ENCODE data around the gene KCNE1. TPM values are rescaled to one million over a fixed set of nuclear protein-coding genes. Genes with fewer than 3 reads are reported as not detected.
"Not testable (repeated sequence)": the region's sequence is repeated elsewhere in the genome, so short reads cannot be mapped to it uniquely, and the experiment has no call there.

KCNE1 gene
- total RNA-seq, 1 donor from 2014 or later = 3.4 TPM

GRCh38 chr21:34511181-34511580, 829 bp downstream of the KCNE1 start:
- no peak for DNase-seq

- DNase-seq = peak; percentile 15
These were observed 1.6 kb downstream of the KCNE1 start for GRCh38 chr21:34510148-34511142.

GRCh38 chr21:34509151-34509550, 2.9 kb downstream of the KCNE1 start:
- no peak for DNase-seq

- no peak for DNase-seq
These were observed 7.4 kb downstream of the KCNE1 start for GRCh38 chr21:34504595-34504994.

- DNase-seq = no peak
These were observed 9.4 kb downstream of the KCNE1 start for GRCh38 chr21:34502480-34503106.

- no peak for DNase-seq
These were observed 10.3 kb downstream of the KCNE1 start for GRCh38 chr21:34501716-34502115.

GRCh38 chr21:34500191-34500590, 11.8 kb downstream of the KCNE1 start:
- no peak for DNase-seq

- DNase-seq = no peak
These were observed 12.9 kb downstream of the KCNE1 start for GRCh38 chr21:34499116-34499515.

GRCh38 chr21:34498623-34499022, 13.4 kb downstream of the KCNE1 start:
- no peak for DNase-seq

GRCh38 chr21:34483854-34484253, 28.2 kb downstream of the KCNE1 start:
- not testable (repeated sequence) for DNase-seq

- DNase-seq = not testable (repeated sequence)
These were observed 28.6 kb downstream of the KCNE1 start for GRCh38 chr21:34483435-34483834.

GRCh38 chr21:34467333-34467732, 44.7 kb downstream of the KCNE1 start:
- DNase-seq = not testable (repeated sequence)

- DNase-seq = not testable (repeated sequence)
These were observed 52.6 kb downstream of the KCNE1 start for GRCh38 chr21:34459426-34459825.

GRCh38 chr21:34458266-34458665, 53.7 kb downstream of the KCNE1 start:
- not testable (repeated sequence) for DNase-seq

- not testable (repeated sequence) for DNase-seq
These were observed 55.8 kb downstream of the KCNE1 start for GRCh38 chr21:34456180-34456579.

- DNase-seq = not testable (repeated sequence)
These were observed 56.4 kb downstream of the KCNE1 start for GRCh38 chr21:34455628-34456027.

GRCh38 chr21:34447018-34447417, 65.0 kb downstream of the KCNE1 start:
- DNase-seq = not testable (repeated sequence)

GRCh38 chr21:34443486-34443885, 68.5 kb downstream of the KCNE1 start:
- not testable (repeated sequence) for DNase-seq

GRCh38 chr21:34429710-34430109, 82.3 kb downstream of the KCNE1 start:
- DNase-seq = not testable (repeated sequence)

- DNase-seq = not testable (repeated sequence)
These were observed 83.6 kb downstream of the KCNE1 start for GRCh38 chr21:34428441-34428840.

GRCh38 chr21:34427339-34427738, 84.7 kb downstream of the KCNE1 start:
- DNase-seq = not testable (repeated sequence)

- DNase-seq = not testable (repeated sequence)
These were observed 88.2 kb downstream of the KCNE1 start, which contains the start of gene SMIM34 for GRCh38 chr21:34423805-34424204. Gene SMIM34, minus strand, starts transcription at chr21:34423951. Its CDS starts 112 bp downstream, at chr21:34423839.

- DNase-seq = not testable (repeated sequence)
These were observed 94.4 kb downstream of the KCNE1 start for GRCh38 chr21:34417448-34418077.
